CD4-positive, alpha-beta T cell treated with Interleukin-6 for 4 hours (primary cell): ENCODE results near the gene TRPT1.

Experiments
- DNase-seq: peaks from one replicate; pipeline ENCODE4 v3.0.0-alpha.2; 2020; ENCODE audit warnings: mixed read lengths

TRPT1 gene

GRCh38 chr11:64229090-64229743, 3.2 kb upstream of the TRPT1 start:
- DNase-seq = no peak

- no peak for DNase-seq
These were observed 1.5 kb upstream of the TRPT1 start for GRCh38 chr11:64227405-64227956.

DNA sequence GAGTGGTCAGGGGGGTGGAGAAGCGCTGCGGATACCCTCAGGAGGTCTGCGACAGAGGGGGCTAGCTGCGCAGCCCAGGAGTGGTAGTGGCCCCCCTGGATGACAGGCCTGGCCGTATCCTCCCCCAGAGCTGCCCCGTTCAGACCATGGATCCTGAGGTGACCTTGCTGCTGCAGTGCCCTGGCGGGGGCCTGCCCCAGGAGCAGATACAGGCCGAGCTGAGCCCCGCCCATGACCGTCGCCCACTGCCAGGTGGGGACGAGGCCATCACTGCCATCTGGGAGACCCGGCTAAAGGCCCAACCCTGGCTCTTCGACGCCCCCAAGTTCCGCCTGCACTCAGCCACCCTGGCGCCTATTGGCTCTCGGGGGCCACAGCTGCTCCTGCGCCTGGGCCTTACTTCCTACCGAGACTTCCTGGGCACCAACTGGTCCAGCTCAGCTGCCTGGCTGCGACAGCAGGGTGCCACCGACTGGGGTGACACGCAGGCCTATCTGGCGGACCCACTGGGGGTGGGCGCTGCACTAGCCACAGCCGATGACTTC, 593 bp upstream of the TRPT1 start:
- peak; percentile 71 for DNase-seq

GRCh38 chr11:64224891-64225607, 937 bp downstream of the TRPT1 start:
- no peak for DNase-seq

- no peak for DNase-seq
These were observed 1.7 kb downstream of the TRPT1 start for GRCh38 chr11:64224151-64224890.

- DNase-seq = no peak
These were observed 2.9 kb downstream of the TRPT1 start for GRCh38 chr11:64223001-64223651.

DNA sequence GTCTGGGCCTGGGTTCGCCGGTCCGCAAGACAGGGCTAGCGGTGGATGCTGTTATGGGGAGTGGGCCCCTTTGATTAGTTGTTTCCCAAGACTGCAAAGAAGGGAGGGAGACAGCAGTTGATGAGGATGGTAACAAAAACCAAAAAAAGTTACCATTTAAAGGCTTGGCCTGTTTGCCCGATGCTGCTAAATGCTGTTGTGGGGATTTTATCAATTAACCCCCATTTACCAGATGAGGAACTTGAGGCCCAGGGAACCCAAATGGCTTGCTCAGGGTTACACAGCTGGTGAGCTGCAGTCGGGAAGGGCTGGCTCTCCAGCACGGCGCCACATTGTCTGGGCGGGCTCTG, 3.4 kb downstream of the TRPT1 start:
- DNase-seq = no peak

GRCh38 chr11:64220798-64221197, 5.2 kb downstream of the TRPT1 start:
- no peak for DNase-seq

DNA sequence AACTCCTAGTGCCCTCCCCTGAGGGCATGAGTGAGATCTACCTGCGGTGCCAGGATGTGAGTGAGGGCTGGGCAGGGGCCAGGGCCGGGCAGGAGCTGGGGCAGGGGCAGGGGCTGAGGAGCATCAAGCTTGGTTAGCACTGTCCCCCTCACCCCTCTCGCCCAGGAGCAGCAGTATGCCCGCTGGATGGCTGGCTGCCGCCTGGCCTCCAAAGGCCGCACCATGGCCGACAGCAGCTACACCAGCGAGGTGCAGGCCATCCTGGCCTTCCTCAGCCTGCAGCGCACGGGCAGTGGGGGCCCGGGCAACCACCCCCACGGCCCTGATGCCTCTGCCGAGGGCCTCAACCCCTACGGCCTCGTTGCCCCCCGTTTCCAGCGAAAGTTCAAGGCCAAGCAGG, 5.7 kb downstream of the TRPT1 start:
- DNase-seq = no peak

- DNase-seq = no peak
These were observed 6.2 kb downstream of the TRPT1 start for GRCh38 chr11:64219755-64220154.

GRCh38 chr11:64219354-64219684, 6.7 kb downstream of the TRPT1 start:
- DNase-seq = no peak

DNA sequence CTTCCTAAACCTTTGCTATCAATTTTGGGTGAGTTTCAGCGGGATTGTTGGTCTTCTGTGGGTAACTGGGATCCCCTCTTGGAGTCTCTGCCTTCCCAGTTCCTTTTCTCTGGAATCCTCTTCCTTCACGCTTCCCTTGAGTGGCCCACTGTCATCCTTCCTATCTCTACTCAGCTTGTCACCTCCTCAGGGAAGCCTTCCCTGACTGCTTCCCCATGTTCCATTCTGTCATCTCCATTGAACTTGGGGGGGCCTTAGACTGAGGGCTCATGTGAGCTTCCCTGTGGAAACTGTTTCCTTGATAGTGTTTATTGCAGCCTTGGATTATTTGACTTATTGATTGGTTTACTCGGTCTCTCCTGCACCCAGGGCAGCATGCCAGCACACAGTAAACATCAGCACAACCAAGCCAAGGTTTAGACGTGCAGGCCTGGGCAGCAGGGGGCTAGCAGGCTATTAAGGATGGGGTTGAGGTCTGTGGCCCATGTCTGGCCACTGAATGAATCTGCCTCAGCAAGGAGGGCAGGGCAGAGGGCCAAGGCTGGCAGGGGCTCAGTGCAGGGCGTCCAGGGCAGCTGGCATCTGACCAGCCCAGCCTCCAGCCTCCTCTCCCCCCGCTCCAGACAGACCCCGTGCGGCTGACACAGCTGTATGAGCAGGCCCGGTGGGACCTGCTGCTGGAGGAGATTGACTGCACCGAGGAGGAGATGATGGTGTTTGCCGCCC, 7.2 kb downstream of the TRPT1 start:
- no peak for DNase-seq

- peak; percentile 26 for DNase-seq
These were observed 9.1 kb downstream of the TRPT1 start for GRCh38 chr11:64216879-64217278.

DNA sequence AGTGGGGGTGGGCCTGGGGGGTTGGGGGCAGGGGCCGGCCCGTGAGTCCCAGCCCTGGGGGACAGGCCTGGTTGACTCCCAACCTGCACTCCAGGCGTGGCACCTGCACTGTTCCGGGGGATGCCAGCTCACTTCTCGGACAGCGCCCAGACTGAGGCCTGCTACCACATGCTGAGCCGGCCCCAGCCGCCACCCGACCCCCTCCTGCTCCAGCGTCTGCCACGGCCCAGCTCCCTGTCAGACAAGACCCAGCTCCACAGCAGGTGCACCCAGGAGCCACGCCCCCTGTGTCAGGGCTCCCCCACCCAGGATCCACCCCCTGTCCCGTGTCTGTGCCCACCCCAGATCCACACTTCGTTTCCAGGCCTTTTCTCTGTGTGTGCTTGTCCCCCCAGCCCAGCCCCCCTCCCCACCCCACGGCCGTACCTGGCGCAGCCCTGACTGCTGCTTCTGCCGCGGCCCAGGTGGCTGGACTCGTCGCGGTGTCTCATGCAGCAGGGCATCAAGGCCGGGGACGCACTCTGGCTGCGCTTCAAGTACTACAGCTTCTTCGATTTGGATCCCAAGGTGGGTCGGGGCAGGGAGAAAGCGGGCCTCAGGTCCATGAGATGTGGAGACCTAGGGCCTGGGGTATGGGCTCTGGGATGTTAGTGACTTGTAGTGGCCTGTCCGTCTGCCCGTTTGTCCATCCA, 14.7 kb downstream of the TRPT1 start:
- no peak for DNase-seq

GRCh38 chr11:64210301-64211020, 15.5 kb downstream of the TRPT1 start:
- DNase-seq = no peak

DNA sequence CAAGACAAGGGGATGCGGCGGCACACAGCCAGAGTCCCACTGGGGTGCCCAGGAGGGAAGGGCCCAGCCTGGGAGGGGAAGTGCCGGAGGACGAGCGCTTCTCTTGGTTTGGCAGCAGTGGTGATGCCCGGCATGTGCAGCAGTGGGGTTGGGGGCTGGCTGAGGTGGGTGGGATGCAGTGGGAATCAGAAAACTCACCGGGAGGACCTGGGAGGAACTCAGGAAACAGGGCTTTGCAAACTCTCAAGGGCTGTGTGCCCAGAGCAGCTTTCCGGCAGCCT, 16.5 kb downstream of the TRPT1 start:
- DNase-seq = no peak

- DNase-seq = no peak
These were observed 17.0 kb downstream of the TRPT1 start for GRCh38 chr11:64208796-64209562.

DNA sequence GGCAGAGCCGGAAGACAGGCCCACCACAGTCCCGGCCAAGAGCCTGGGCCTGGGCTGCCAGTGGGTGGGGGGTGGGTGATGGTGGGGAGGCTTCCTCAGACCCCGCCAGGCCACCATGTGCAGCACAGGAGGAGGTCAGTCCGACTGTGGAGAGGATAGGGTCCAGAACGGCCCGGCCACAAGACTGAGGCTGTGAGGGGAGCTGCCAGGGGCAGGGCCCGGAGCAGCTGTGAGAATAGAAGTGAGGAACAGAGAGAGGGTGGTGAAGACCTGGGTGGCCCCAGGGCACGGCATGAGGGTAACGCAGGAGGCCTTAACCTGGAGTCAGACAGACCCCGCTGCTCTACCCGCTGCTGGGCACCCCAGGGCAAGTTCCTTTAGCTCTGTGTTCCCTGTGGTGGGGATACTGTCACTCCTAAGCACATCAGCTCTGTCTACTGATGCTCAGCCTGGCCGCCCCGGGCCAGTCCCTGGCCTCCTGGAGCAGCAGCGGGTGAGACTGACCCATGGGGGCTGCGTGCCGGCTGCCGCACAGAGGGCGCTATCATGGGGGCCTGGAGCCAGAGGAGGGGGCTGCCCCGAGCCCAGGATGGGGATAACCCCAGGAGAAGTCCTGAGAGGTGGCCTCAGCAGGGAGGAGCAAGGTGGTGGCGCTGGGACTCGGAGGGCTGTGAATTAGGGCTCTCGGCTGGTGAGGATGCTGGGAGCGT, 17.7 kb downstream of the TRPT1 start:
- DNase-seq = no peak

GRCh38 chr11:64207256-64208085, 18.5 kb downstream of the TRPT1 start:
- peak; percentile 87 for DNase-seq
